Liver (tissue), 9 donors: ENCODE measurements around the gene MIEF1. TPM values are rescaled to one million over a fixed set of nuclear protein-coding genes. Genes with fewer than 3 reads are reported as not detected.
A peak's percentile ranks its signal among the peaks of the same experiment; 100 is the strongest.

Experiments
- DNase-seq: peaks from one replicate; pipeline ENCODE4 v3.0.0-alpha.2; 2017; ENCODE audit warnings: low spot score
- H3K27ac ChIP-seq, 2 donors: one replicate each; pipeline ENCODE4 v1.7.0; 2013; ENCODE audit warnings: inconsistent platforms in 2 of 2, low read length in 2 of 2, control low read depth in 1 of 2, low read depth in 1 of 2, mild to moderate bottlenecking in 1 of 2
- H3K27me3 ChIP-seq, 4 donors: one replicate each; pipeline versions ENCODE4 v1.6.1 to v1.7.0; 2013; ENCODE audit warnings: low read length in 3 of 4, inconsistent platforms in 1 of 4, mild to moderate bottlenecking in 1 of 4, moderate library complexity in 1 of 4; ENCODE audit not compliant: control insufficient read depth in 4 of 4, insufficient read depth in 4 of 4
- H3K36me3 ChIP-seq, 4 donors: one replicate each; pipeline versions ENCODE4 v1.6.1 to v1.7.0; 2013; ENCODE audit warnings: low read length in 3 of 4, mild to moderate bottlenecking in 3 of 4, low read depth in 1 of 4, moderate library complexity in 1 of 4; ENCODE audit not compliant: control insufficient read depth in 4 of 4, insufficient read depth in 3 of 4
- H3K4me1 ChIP-seq, 4 donors: one replicate each; pipeline versions ENCODE4 v1.6.1 to v1.7.0; 2013; ENCODE audit warnings: low read length in 3 of 4, mild to moderate bottlenecking in 3 of 4, moderate library complexity in 1 of 4; ENCODE audit not compliant: control insufficient read depth in 4 of 4, insufficient read depth in 4 of 4
- H3K4me3 ChIP-seq, 3 donors: one replicate each; pipeline versions ENCODE4 v1.6.1 to v1.7.0; 2013; ENCODE audit warnings: low read length in 3 of 3, control low read depth in 1 of 3, low read depth in 1 of 3, mild to moderate bottlenecking in 1 of 3
- H3K9ac ChIP-seq, 2 donors: one replicate each; pipeline ENCODE4 v1.7.0; 2013; ENCODE audit warnings: low read length in 2 of 2, mild to moderate bottlenecking in 2 of 2, moderate library complexity in 2 of 2, control low read depth in 1 of 2, low read depth in 1 of 2
- H3K9me3 ChIP-seq, 4 donors: one replicate each; pipeline versions ENCODE4 v1.6.1 to v1.7.0; 2013; ENCODE audit warnings: low read length in 3 of 4; ENCODE audit not compliant: control insufficient read depth in 4 of 4
- CTCF ChIP-seq: fragments of 150-350 bp; IDR thresholded peaks from 2 replicates; pipeline ENCODE4 v1.5.1; 2017; ENCODE audit warnings: improper control_type of control experiment, low read depth, low read length; ENCODE audit not compliant: missing input control
- EGR1 ChIP-seq, 2 donors: IDR thresholded peaks; 2 replicates each; pipeline ENCODE4 v1.6.1; 2016 to 2018; ENCODE audit warnings: antibody characterized with exemption in 2 of 2, low read depth in 2 of 2
- FOXA1 ChIP-seq: IDR thresholded peaks from 2 replicates; pipeline ENCODE4 v1.6.1; 2016; ENCODE audit warnings: antibody characterized with exemption
- FOXA2 ChIP-seq: IDR thresholded peaks from 2 replicates; pipeline ENCODE4 v1.6.1; 2016; ENCODE audit warnings: antibody characterized with exemption
- GABPA ChIP-seq, 2 donors: IDR thresholded peaks in 1 of 2; conservative IDR thresholded peaks in 1 of 2; 2 replicates each; pipeline ENCODE4 v1.6.1; 2016; ENCODE audit warnings: antibody characterized with exemption in 2 of 2, mild to moderate bottlenecking in 1 of 2, moderate library complexity in 1 of 2
- HNF4A ChIP-seq, 2 donors: conservative IDR thresholded peaks; 2 replicates each; pipeline ENCODE4 v1.6.1; 2016; ENCODE audit warnings: antibody characterized with exemption in 2 of 2, mild to moderate bottlenecking in 2 of 2
- HNF4G ChIP-seq: IDR thresholded peaks from 2 replicates; pipeline ENCODE4 v1.6.1; 2016; ENCODE audit warnings: antibody characterized with exemption
- NR2F2 ChIP-seq: IDR thresholded peaks from 2 replicates; pipeline ENCODE4 v1.6.1; 2016; ENCODE audit warnings: antibody characterized with exemption
- RAD21 ChIP-seq, 2 donors: IDR thresholded peaks; 2 replicates each; pipeline ENCODE4 v1.6.1; 2016; ENCODE audit warnings: antibody characterized with exemption in 2 of 2, mild to moderate bottlenecking in 2 of 2
- RXRA ChIP-seq, 2 donors: IDR thresholded peaks; 2 replicates each; pipeline ENCODE4 v1.6.1; 2017 to 2018; ENCODE audit warnings: antibody characterized with exemption in 2 of 2, mild to moderate bottlenecking in 1 of 2
- SP1 ChIP-seq: IDR thresholded peaks from 2 replicates; pipeline ENCODE4 v1.6.1; 2018; ENCODE audit warnings: antibody characterized with exemption, mild to moderate bottlenecking
- YY1 ChIP-seq: IDR thresholded peaks from 2 replicates; pipeline ENCODE4 v1.6.1; 2016; ENCODE audit warnings: antibody characterized with exemption, mild to moderate bottlenecking
- WGBS: extraction: QIAGEN DNeasy Blood & Tissue Kit; methylation state at CpG from one replicate; pipeline ENCODE4 v1.1.7; 2013; 5-methylcytosine and 5-hydroxymethylcytosine counted together
- polyA plus RNA-seq, 2 donors: library from polyadenylated mRNA; stranded (reverse) in 1 of 2; unstranded in 1 of 2; fragments of 200-250 nt in 1 of 2; fragments of >200 nt in 1 of 2; fragmentation: Nextera tagmentation in 1 of 2; extraction: Ambion mirVana in 1 of 2; gene quantifications; one replicate each; pipeline versions ENCODE4 v1.2.1 to v1.2.3, GENCODE V29; 2013 to 2015
- total RNA-seq, 2 donors: library from RNA; depleted of rRNA; stranded (reverse); fragments of >200 nt; gene quantifications; one replicate each; pipeline ENCODE4 v1.2.3, GENCODE V29; 2014
- TF ChIP-seq, protein P1 (sequence below): IDR thresholded peaks from 2 replicates; pipeline ENCODE4 v1.6.1; 2016; ENCODE audit warnings: antibody characterized with exemption
- TF ChIP-seq, protein P2 (sequence below): IDR thresholded peaks from 2 replicates; pipeline ENCODE4 v1.6.1; 2016; ENCODE audit warnings: antibody characterized with exemption
- TF ChIP-seq, protein P3 (sequence below): IDR thresholded peaks from 2 replicates; pipeline ENCODE4 v1.6.1; 2016; ENCODE audit warnings: antibody characterized with exemption
- TF ChIP-seq, protein P4 (sequence below): IDR thresholded peaks from 2 replicates; pipeline ENCODE4 v1.6.1; 2016; ENCODE audit warnings: antibody characterized with exemption, mild to moderate bottlenecking
- donor health status: healthy.
- donor health status: healthy.
- donor health status: healthy.
- donor health status: healthy.
- donor health status: healthy.

Gene MIEF1
- total and polyA plus RNA-seq, 4 donors, result 12.9 to 31.1 (median 20.7) TPM

GRCh38 chr22:39454385-39454871, 47.7 kb upstream of the MIEF1 start:
- Histone ChIP-seq H3K4me1 (peaks cover 0 to 3% (median 2%) of the 10 kb centered on the region in 4 donors), H3K27me3 (peaks cover 0 to 6% (median 4%) of the 10 kb centered on the region in 4 donors), H3K36me3 (no peaks in the 10 kb centered on the region), H3K4me3 (no peak overlapping the region), H3K9ac (no peak overlapping the region), H3K9me3 (no peaks in the 10 kb centered on the region), H3K27ac (no peak overlapping the region)
- TF ChIP-seq FOXA1, result no peak
- TF ChIP-seq, protein P1, sequence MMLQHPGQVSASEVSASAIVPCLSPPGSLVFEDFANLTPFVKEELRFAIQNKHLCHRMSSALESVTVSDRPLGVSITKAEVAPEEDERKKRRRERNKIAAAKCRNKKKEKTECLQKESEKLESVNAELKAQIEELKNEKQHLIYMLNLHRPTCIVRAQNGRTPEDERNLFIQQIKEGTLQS, result no peak
- no peak for TF ChIP-seq NR2F2
- no peak for TF ChIP-seq FOXA2
- TF ChIP-seq CTCF, result no peak
- no peak for TF ChIP-seq RAD21 (IDR thresholded peaks at IDR 0.05)
- no peak for TF ChIP-seq HNF4G
- no peak for TF ChIP-seq EGR1 (IDR thresholded peaks at IDR 0.05; ENCODE audit: low read depth in 2 of 2)
- TF ChIP-seq GABPA (IDR thresholded peaks at IDR 0.05 in 1 of 2, conservative IDR thresholded peaks at IDR 0.05 in 1 of 2), result no peak
- TF ChIP-seq, protein P2, sequence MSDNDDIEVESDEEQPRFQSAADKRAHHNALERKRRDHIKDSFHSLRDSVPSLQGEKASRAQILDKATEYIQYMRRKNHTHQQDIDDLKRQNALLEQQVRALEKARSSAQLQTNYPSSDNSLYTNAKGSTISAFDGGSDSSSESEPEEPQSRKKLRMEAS, result no peak
- TF ChIP-seq HNF4A (conservative IDR thresholded peaks at IDR 0.05), result no peak
- no peak for TF ChIP-seq RXRA (IDR thresholded peaks at IDR 0.05)
- TF ChIP-seq, protein P3, sequence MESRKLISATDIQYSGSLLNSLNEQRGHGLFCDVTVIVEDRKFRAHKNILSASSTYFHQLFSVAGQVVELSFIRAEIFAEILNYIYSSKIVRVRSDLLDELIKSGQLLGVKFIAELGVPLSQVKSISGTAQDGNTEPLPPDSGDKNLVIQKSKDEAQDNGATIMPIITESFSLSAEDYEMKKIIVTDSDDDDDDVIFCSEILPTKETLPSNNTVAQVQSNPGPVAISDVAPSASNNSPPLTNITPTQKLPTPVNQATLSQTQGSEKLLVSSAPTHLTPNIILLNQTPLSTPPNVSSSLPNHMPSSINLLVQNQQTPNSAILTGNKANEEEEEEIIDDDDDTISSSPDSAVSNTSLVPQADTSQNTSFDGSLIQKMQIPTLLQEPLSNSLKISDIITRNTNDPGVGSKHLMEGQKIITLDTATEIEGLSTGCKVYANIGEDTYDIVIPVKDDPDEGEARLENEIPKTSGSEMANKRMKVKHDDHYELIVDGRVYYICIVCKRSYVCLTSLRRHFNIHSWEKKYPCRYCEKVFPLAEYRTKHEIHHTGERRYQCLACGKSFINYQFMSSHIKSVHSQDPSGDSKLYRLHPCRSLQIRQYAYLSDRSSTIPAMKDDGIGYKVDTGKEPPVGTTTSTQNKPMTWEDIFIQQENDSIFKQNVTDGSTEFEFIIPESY, result no peak
- no peak for TF ChIP-seq SP1
- TF ChIP-seq YY1, result no peak
- TF ChIP-seq, protein P4, sequence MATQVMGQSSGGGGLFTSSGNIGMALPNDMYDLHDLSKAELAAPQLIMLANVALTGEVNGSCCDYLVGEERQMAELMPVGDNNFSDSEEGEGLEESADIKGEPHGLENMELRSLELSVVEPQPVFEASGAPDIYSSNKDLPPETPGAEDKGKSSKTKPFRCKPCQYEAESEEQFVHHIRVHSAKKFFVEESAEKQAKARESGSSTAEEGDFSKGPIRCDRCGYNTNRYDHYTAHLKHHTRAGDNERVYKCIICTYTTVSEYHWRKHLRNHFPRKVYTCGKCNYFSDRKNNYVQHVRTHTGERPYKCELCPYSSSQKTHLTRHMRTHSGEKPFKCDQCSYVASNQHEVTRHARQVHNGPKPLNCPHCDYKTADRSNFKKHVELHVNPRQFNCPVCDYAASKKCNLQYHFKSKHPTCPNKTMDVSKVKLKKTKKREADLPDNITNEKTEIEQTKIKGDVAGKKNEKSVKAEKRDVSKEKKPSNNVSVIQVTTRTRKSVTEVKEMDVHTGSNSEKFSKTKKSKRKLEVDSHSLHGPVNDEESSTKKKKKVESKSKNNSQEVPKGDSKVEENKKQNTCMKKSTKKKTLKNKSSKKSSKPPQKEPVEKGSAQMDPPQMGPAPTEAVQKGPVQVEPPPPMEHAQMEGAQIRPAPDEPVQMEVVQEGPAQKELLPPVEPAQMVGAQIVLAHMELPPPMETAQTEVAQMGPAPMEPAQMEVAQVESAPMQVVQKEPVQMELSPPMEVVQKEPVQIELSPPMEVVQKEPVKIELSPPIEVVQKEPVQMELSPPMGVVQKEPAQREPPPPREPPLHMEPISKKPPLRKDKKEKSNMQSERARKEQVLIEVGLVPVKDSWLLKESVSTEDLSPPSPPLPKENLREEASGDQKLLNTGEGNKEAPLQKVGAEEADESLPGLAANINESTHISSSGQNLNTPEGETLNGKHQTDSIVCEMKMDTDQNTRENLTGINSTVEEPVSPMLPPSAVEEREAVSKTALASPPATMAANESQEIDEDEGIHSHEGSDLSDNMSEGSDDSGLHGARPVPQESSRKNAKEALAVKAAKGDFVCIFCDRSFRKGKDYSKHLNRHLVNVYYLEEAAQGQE, result no peak
- peak; percentile 81 for DNase-seq
- WGBS, result 67% methylated on average over 7 of the region's 7 CpGs
